Neural cell (in vitro differentiated cells): Measurements from ENCODE around the gene IFT43.

Source experiments
- EP300 ChIP-seq: fragments of 450-650 bp; conservative IDR thresholded peaks from 2 replicates; pipeline ENCODE4 v1.6.1; 2014; ENCODE audit warnings: antibody characterized with exemption, mild to moderate bottlenecking, moderate library complexity; ENCODE audit not compliant: poor library complexity, severe bottlenecking
- EZH2 ChIP-seq: fragments of 200-600, 300-800 bp; shearing (Covaris generic), sonication (generic); IDR thresholded peaks from 2 replicates; pipeline ENCODE4 v1.6.1; 2014; ENCODE audit warnings: antibody characterized with exemption, low read length, borderline replicate concordance, mild to moderate bottlenecking; ENCODE audit not compliant: insufficient read depth, poor library complexity, severe bottlenecking
- POLR2AphosphoS5 ChIP-seq: IDR thresholded peaks from 2 replicates; pipeline ENCODE4 v1.6.1; 2012
- SMC3 ChIP-seq: fragments of 450-650 bp; conservative IDR thresholded peaks from 2 replicates; pipeline ENCODE4 v1.6.1; 2014; ENCODE audit warnings: antibody characterized with exemption, mild to moderate bottlenecking, moderate library complexity; ENCODE audit not compliant: poor library complexity
- TF ChIP-seq, protein P1 (sequence below): fragments of 450-650 bp; IDR thresholded peaks from 2 replicates; pipeline ENCODE4 v1.5.1; 2014; ENCODE audit warnings: antibody characterized with exemption, mild to moderate bottlenecking, moderate library complexity; ENCODE audit not compliant: poor library complexity, severe bottlenecking

DNA sequence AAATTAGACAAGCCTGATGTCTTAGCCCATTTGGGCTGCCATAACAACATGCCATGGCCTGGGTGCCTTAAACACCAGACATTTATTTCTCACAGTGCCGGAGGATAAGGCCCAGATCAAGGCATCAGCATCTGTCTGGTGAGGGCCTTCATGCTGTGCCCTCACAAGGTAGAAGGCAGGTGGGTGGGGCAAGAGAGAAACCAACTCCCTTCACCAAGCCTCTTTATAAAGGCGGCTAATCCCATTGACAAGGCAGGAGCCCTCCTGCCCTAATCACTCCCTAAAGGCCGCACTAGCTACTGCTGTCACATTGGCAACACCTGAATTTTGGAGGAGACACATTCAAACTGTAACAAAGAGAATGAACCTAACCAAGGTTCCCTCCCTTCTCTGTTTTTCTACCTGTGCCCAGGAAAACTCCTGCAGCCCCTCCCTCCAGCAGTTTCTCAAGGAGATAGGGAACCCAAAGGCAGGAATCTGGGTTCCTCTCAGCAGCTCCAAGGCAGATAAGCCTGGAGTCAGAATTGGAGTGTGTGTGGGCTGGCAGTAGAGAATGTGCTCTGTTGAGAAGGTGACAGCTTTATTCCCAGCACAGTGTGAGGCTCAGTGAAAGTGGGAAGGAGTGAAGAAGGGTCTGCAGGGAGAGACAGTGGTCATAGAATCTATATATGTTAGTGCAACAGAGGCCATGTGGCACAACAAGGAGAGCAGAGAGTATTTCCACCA lies 144.5 kb downstream of the IFT43 start:
- TF ChIP-seq, protein P1, sequence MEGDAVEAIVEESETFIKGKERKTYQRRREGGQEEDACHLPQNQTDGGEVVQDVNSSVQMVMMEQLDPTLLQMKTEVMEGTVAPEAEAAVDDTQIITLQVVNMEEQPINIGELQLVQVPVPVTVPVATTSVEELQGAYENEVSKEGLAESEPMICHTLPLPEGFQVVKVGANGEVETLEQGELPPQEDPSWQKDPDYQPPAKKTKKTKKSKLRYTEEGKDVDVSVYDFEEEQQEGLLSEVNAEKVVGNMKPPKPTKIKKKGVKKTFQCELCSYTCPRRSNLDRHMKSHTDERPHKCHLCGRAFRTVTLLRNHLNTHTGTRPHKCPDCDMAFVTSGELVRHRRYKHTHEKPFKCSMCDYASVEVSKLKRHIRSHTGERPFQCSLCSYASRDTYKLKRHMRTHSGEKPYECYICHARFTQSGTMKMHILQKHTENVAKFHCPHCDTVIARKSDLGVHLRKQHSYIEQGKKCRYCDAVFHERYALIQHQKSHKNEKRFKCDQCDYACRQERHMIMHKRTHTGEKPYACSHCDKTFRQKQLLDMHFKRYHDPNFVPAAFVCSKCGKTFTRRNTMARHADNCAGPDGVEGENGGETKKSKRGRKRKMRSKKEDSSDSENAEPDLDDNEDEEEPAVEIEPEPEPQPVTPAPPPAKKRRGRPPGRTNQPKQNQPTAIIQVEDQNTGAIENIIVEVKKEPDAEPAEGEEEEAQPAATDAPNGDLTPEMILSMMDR = no peak
- TF ChIP-seq POLR2AphosphoS5 = no peak
- no peak for TF ChIP-seq EP300
- TF ChIP-seq EZH2 = no peak
- no peak for TF ChIP-seq SMC3
